ENCODE data around the gene LGALS1. TPM values are rescaled to one million over a fixed set of nuclear protein-coding genes. Genes with fewer than 3 reads are reported as not detected.

LGALS1 gene
- total RNA-seq, 2 experiments from 2014 or later = 85.1 to 93.7 TPM

DNA sequence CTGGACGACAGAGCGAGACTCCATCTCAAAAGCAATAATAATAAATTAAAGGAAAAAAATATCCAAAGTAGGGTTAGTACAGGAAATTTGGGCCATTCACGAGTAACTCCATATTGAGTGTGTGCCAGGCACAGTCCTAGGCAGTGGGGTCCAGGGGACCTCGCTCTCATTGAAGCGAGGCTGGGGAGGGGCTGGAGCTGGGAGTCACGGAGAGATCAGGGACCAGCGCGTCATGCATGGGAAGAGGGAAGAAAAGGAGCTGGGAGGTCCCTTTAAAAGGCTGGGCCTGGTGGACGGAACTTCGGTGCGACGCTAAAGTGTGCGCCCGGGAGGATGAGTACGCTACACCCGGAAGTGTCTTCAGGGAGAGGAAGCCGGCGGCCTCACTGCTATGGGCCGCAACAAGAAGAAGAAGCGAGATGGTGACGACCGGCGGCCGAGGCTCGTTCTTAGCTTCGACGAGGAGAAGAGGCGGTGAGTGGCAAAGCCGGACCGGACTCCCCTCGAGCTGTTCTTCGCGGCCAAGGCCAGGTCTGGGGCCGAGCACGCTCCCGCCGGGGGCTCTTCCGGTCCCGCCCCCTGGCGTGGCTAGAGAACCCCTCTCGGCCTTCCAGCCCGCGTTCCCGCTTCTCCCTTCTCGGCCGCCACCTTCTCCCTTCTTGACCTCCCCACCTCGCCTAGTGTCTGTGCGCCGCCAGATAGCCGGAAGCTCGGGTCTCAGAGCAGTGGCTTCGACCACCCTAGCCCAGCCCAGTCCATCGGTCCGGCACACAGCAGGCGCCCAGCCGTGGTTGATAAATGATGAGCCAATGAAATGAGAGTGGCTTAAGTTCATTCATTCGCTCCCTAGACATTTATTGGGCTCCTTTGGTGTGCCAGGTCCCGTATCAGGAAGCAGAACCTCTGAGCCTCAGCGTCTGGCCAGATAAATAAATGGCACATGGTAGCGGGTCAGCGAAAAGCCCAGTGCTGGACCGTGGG lies 10.9 kb downstream of the LGALS1 start, which contains the start of gene NOL12:
NOL12 (plus strand) TSS at position 342 of the 981 bp plus-strand sequence; CDS start at position 392, 50 bp downstream.
- Mint-ChIP-seq H3K36me3 (ENCODE audit: low read depth) (peaks cover 34% of the 10 kb centered on the region), H3K4me3 (peak within 1 kb of the TSS; percentile 90), H3K27me3 (no peaks in the 10 kb centered on the region), H3K9me3 (no peaks in the 10 kb centered on the region), H3K4me1 (ENCODE audit: low read depth) (peaks cover 27% of the 10 kb centered on the region), H3K27ac (peak within 1 kb of the TSS; percentile 76)
- peak within 1 kb of the TSS; percentile 72 for H3K4me3 ChIP-seq (ENCODE audit: low read length)
- H3K27ac ChIP-seq (ENCODE audit: low read depth in 1 of 2, low read length in 2 of 2) = peak within 1 kb of the TSS; percentile 75 to 80
- no peaks in the 10 kb centered on the region for H3K9me3 ChIP-seq (ENCODE audit: control insufficient read depth in 1 of 2, insufficient read depth in 1 of 2, low read length in 2 of 2)
- H3K36me3 ChIP-seq (ENCODE audit: insufficient read depth, low read length) = peaks cover 29% of the 10 kb centered on the region
- peaks cover 38% of the 10 kb centered on the region for H3K4me1 ChIP-seq (ENCODE audit: insufficient read depth, low read length)
- ChIA-PET CTCF (interaction anchor here (2.1 to 12.8 kb wide), 2 partner anchors 45 to 79 kb away, joined by 6 to 171 read pairs; partner anchors contain the start of gene SH3BP1), POLR2A (interaction anchor here (0.6 to 3.4 kb wide), 15 partner anchors 8 to 267 kb away, joined by 3 to 37 read pairs (median 5); partner anchors contain the start of genes ANKRD54, GGA1, LGALS1 and PDXP)
- no peak for TF ChIP-seq CTCF (IDR thresholded peaks at IDR 0.05)
- peak; percentile 92 for ATAC-seq (ENCODE audit: poor library complexity)
- intact Hi-C loops (cut with DNase I, micrococcal nuclease) = loop anchor here in 1 of 2 experiments (2.0 to 10.0 kb wide), 3 partner anchors 61 to 201 kb away; partner anchors contain the start of genes ANKRD54 and MFNG
- no peaks in the 10 kb centered on the region for H3K27me3 ChIP-seq (ENCODE audit: control insufficient read depth in 1 of 2, insufficient read depth in 2 of 2, low read length in 2 of 2)
- peak; percentile 64 to 90 (median 72) for DNase-seq

GRCh38 chr22:37690407-37690806 lies 15.0 kb downstream of the LGALS1 start:
- H3K9me3 Mint-ChIP-seq = no peaks in the 10 kb centered on the region
- CTCF ChIA-PET = interaction anchor here (1.0 kb wide), 1 partner anchor 82 kb away, joined by 3 read pairs; the partner anchor contains the start of gene GGA1
- no peak for TF ChIP-seq CTCF (IDR thresholded peaks at IDR 0.05)
- Histone ChIP-seq H3K9me3 (ENCODE audit: control insufficient read depth in 1 of 2, insufficient read depth in 1 of 2, low read length in 2 of 2) (no peaks in the 10 kb centered on the region), H3K27ac (ENCODE audit: low read depth in 1 of 2, low read length in 2 of 2) (no peak overlapping the region), H3K36me3 (ENCODE audit: insufficient read depth, low read length) (peaks cover 54% of the 10 kb centered on the region), H3K4me3 (ENCODE audit: low read length) (no peak overlapping the region), H3K4me1 (ENCODE audit: insufficient read depth, low read length) (peaks cover 31% of the 10 kb centered on the region), H3K27me3 (ENCODE audit: control insufficient read depth in 1 of 2, insufficient read depth in 2 of 2, low read length in 2 of 2) (no peaks in the 10 kb centered on the region)
- H3K36me3 Mint-ChIP-seq (ENCODE audit: low read depth) = peaks cover 58% of the 10 kb centered on the region
- H3K27ac Mint-ChIP-seq = no peak overlapping the region
- POLR2A ChIA-PET = no interaction called here
- intact Hi-C loops (cut with DNase I, micrococcal nuclease) = no loop called here
- H3K4me3 Mint-ChIP-seq = peak overlapping the region; percentile 25
- DNase-seq (no peak), ATAC-seq (ENCODE audit: poor library complexity) (no peak)
- H3K4me1 Mint-ChIP-seq (ENCODE audit: low read depth) = peaks cover 21% of the 10 kb centered on the region
- no peaks in the 10 kb centered on the region for H3K27me3 Mint-ChIP-seq

GRCh38 chr22:37690901-37691504 lies 15.6 kb downstream of the LGALS1 start:
- TF ChIP-seq CTCF (IDR thresholded peaks at IDR 0.05) = no peak
- H3K9me3 ChIP-seq (ENCODE audit: control insufficient read depth in 1 of 2, insufficient read depth in 1 of 2, low read length in 2 of 2) = no peaks in the 10 kb centered on the region
- H3K27me3 ChIP-seq (ENCODE audit: control insufficient read depth in 1 of 2, insufficient read depth in 2 of 2, low read length in 2 of 2) = no peaks in the 10 kb centered on the region
- H3K9me3 Mint-ChIP-seq = no peaks in the 10 kb centered on the region
- peaks cover 54% of the 10 kb centered on the region for H3K36me3 ChIP-seq (ENCODE audit: insufficient read depth, low read length)
- no peak overlapping the region for H3K4me3 ChIP-seq (ENCODE audit: low read length)
- H3K4me1 ChIP-seq (ENCODE audit: insufficient read depth, low read length) = peaks cover 30% of the 10 kb centered on the region
- DNase-seq (no peak), ATAC-seq (ENCODE audit: poor library complexity) (no peak)
- H3K27ac ChIP-seq (ENCODE audit: low read depth in 1 of 2, low read length in 2 of 2) = no peak overlapping the region
- peaks cover 23% of the 10 kb centered on the region for H3K4me1 Mint-ChIP-seq (ENCODE audit: low read depth)
- intact Hi-C loops (cut with DNase I, micrococcal nuclease) = no loop called here
- H3K27me3 Mint-ChIP-seq = no peaks in the 10 kb centered on the region
- peak overlapping the region; percentile 38 for H3K4me3 Mint-ChIP-seq
- H3K27ac Mint-ChIP-seq = no peak overlapping the region
- ChIA-PET POLR2A (no interaction called here), CTCF (no interaction called here)
- peaks cover 57% of the 10 kb centered on the region for H3K36me3 Mint-ChIP-seq (ENCODE audit: low read depth)

All from CD4-positive, alpha-beta T cell (primary cell).